Left cardiac atrium (tissue), 4 donors: ENCODE results near the gene SPCS1. TPM values are rescaled to one million over a fixed set of nuclear protein-coding genes. Genes with fewer than 3 reads are reported as not detected.
A peak's percentile ranks its signal among the peaks of the same experiment; 100 is the strongest.
"Not testable (repeated sequence)": the region's sequence is repeated elsewhere in the genome, so short reads cannot be mapped to it uniquely, and the experiment has no call there.

Source experiments
- ATAC-seq, 2 donors: fragments of 200-7000 bp; cut with Tn5 transposase; one replicate each; pipeline ENCODE4 v1.9.1; 2020; ENCODE audit warnings: mild to moderate bottlenecking in 2 of 2, moderate library complexity in 2 of 2
- DNase-seq: peaks from one replicate; pipeline ENCODE4 v3.0.0-alpha.2; 2020
- intact Hi-C, 2 donors: fragments of 100-400 bp; cut with DNase I; formaldehyde crosslinking; loops; one replicate each; pipeline versions ENCODE4 v1.14.1 to v1.15.1; 2022 to 2023
- long read RNA-seq: library from polyadenylated mRNA; unstranded; transcript quantifications from one replicate; pipeline ENCODE4 v2.0.0, GENCODE V29; 2021
- total RNA-seq, 2 donors: library from RNA; stranded (reverse); fragmentation: NEBNext Ultra II Directional; extraction: Animal tissue kit (Norgen Biotek cat#: 25700); gene quantifications; one replicate each; pipeline ENCODE4 v1.2.1, GENCODE V29; 2021
- donor health status: DM: no; HTN: yes; CAD: no.
- donor health status: DM: no; HTN: yes; CAD: no; lungs with severe emphysema.
- donor health status: DM: yes; HTN: yes; CAD: no.
- donor health status: Dilated cardiomyopathy.

Gene SPCS1
- total RNA-seq, result 10 to 100 TPM; 72.1 to 88.1 TPM
- long read RNA-seq, full-length matches to known transcripts, result 41 of 46 reads
- long read RNA-seq, partial matches to known transcripts, result 0 of 46 reads
- long read RNA-seq, other reads (novel, unspliced or antisense), result 5 of 46 reads

DNA sequence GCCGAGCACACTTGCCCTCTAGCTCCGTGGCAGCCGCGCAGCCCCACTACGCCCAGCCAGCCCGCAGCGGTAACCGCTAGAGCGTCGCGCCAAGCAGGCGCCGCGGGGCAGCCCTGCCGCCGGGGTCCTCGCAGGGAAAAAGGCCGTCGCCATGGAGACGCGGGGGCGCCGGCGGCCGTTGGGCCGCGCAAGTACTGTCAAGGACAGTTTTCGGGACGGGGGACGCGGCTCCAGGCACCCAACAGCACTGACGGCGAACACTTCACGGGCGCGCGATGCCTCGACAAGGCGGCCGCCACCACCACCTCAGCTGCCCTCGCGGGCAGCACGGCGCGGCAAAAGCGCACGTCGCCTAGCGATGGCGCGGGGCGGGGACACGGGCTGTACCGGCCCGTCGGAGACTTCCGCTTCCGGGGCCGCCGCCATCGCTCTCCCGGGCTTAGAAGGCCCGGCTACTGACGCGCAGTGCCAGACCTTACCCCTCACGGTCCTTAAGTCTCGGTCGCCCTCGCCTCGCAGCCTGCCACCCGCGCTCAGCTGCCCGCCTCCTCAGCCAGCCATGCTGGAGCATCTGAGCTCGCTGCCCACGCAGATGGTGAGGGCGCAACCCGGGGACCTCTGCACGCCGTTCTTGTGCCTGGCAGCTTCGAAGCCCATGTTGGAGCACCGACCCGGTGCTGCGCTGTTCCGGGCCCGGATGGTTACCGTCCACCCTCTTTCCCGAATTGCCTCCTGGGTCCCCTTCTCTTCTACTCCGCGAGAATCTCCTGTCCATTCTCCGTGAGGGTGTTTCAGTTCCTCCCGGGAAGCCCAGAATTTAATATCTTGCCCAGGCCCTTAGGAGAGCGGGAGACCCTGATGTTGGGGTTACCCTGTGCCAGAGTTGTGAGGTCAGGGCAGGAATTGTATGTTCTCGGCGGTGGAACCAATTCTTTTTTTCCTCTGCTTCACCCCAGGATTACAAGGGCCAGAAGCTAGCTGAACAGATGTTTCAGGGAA, at the start of gene SPCS1, which contains the start of gene GLT8D1:
SPCS1 (plus strand) TSS at position 419 of the 999 bp plus-strand sequence; CDS start at position 560, 141 bp downstream.
GLT8D1 (minus strand) TSS at position 104 of the 999 bp plus-strand sequence. CDS start 5,331 bp downstream, outside the sequence.
- intact Hi-C loops, result loop anchor here in 1 of 2 donors (2.0 kb wide), 1 partner anchor 21 kb away; the partner anchor contains the start of gene PBRM1
- peak; percentile 95 to 97 for ATAC-seq
- DNase-seq, result peak; percentile 92

DNA sequence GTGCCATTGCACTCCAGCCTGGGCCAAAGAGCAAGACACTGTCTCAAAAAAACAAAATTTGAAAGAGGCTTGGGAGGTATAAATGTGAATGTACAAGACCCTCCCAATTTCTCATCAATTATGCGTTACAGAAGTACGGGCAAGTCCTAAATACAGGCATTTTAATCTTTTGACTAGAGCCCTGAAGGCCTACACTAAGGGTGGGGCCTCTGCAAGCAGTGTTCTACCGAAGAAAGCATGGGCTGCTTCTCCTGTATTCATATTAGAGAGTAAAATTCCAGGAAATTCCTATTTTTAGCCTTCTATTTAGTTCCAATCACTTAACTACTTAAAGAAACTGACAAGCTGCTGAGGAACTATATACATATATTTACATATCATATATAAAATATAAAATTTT, 45.9 kb upstream of the SPCS1 start:
- DNase-seq, result no peak
- intact Hi-C loops, result no loop called here
- ATAC-seq, result no peak

DNA sequence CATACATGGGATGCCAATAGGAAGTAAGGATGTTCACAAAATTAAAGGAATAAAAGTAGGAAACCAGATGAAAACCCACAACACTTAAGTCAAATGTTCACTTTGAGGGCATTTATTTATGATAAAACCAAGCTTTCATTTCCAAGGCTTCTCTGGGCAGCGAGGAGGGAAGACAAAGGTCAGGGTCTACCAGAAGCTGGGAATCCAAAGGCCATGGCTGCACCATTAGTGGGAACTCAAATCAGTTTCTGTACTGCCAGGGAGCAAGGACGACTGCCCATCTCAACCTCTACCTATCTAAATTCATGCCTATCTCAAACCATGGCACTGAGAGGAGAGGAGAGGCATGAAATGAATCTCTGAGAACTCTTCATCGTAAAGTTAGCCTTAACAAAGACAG, 42.8 kb upstream of the SPCS1 start:
- DNase-seq (no peak), ATAC-seq (no peak)
- intact Hi-C loops, result no loop called here

DNA sequence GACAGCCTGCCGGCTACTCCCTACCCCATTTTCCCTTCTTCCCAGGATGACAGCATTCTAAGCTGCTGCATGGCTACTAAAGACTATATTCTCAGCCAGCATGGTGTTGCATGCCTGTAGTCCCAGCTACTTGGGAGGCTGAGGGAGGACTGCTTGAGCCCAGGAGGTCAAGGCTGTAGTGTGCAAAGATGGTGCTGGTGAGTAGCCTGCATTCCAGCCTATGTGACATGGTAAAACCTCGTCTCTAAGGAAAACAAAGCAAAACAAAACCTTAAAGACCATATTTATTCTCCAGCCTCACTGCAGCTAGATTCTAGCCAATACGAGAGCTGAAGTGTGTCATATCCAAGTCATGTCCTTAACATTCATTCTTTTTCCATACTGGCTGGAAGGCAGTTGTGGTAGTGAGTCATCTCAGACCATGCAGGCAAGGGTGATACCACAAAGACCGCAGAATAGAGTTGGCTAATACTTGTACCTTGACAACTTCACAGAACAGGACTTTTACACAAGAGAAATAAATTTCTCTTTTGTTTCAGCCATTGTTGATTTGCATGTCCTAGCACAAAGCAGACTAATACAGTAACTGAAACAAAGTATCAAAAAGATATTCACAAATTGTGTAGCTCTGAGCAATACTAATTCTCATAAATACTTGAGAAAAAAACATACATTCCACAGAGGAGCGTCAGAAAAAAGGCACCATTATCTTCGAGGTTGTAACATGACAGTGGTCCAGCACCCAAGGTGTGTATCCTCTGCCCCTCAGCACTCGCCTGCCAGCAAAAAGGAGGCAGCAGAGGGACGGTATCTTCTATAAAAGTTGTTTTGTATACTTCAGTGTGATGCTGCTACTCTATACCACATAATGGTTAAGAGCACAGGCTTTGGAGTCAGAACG, 35.0 kb upstream of the SPCS1 start:
- DNase-seq, result no peak
- peak; percentile 65 to 98 for ATAC-seq
- intact Hi-C loops, result no loop called here

DNA sequence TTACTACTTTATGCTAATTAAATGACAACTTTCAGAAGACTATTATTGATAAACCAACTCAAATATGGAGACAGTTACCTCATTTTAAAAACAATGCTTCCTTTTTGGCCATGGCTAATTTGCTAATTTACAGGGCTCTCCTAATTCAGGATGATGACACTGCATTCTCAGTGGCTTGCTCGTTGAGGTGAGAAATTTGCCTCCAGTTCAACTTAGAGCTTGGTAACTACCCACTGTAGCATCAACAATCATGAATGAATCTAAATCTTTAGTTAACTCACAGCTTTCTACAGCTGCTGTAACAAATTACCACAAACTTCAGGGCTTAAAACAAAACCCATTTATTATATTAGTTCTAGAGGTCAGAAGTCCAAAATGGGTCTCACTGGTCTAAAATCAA, 34.2 kb upstream of the SPCS1 start:
- no peak for DNase-seq
- ATAC-seq, result no peak
- intact Hi-C loops, result no loop called here

DNA sequence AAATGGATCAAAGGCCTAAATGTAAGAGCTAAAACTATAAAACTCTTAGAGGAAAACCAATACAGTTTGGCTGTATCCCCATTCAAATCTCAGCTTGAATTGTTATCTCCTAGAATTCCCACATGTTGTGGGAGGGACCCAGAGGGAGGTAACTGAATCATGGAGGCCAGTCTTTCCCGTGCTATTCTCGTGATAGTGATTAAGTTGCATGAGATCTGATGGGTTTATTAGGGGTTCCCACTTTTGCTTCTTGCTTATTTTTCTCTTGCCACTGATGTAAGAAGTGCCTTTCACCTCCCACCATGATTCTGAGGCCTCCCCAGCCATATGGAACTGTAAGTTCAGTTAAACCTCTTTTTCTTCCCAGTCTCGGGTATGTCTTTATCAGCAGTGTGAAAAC, 29.7 kb upstream of the SPCS1 start:
- ATAC-seq, intact Hi-C loops, DNase-seq: not testable (repeated sequence)

DNA sequence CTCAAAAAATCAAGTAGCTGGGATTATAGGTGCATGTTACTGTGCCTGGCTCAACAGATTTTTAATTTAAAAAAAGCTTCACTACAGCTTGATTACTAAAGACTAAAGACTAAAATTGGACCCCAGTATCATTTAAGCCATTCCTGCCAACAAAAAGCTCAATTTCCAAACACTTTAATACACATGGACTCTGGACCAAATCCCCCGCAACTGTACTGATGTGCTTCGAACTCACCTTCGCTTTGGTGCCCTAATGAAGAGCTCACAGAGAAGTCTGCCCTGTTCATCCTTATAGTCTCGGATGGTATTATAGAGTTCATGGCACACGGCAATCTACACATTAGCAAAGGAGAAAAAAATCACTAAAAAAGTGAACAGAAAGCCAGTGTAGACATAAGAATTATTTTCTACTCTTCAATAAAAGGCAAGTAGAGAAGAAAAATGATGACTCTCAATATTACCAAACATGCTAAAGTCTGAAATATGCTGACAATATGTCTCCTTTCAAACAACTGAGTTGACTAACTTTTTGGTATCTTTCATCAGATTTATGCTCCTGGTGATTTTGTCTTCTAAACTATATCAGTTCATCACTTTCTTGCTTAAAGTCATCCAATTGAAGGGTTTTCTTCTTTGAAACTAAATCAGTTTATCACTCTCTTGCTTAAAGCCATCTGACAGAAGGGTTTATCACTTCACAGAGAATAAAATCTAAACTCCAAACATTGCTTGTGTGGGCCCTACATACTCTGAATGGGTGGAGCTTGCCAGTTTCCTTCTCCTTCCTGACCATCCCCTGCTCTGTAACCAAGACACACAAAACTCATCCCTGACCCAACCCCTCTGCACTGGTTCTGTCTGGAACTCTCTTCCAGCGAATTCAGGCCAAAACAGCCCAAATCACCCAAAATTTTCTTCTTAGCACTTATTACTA, 27.4 kb upstream of the SPCS1 start:
- intact Hi-C loops, result no loop called here
- ATAC-seq, result no peak
- no peak for DNase-seq

DNA sequence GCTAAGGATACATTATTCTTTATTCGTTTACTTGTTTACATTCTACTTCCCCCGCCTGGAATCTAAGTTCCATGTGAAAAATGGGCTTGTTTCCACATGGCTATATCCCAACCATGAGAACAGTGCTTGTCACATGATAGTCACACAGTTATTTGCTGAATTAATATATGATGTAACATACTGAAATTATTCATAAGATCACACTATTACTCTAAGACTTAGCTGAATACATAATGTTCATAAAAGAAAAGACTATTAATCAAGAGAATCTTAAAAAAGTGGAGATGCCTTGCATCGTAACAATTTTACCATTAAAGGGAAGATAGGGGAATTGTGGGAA, 26.7 kb upstream of the SPCS1 start:
- intact Hi-C loops, result no loop called here
- no peak for ATAC-seq
- DNase-seq, result no peak

DNA sequence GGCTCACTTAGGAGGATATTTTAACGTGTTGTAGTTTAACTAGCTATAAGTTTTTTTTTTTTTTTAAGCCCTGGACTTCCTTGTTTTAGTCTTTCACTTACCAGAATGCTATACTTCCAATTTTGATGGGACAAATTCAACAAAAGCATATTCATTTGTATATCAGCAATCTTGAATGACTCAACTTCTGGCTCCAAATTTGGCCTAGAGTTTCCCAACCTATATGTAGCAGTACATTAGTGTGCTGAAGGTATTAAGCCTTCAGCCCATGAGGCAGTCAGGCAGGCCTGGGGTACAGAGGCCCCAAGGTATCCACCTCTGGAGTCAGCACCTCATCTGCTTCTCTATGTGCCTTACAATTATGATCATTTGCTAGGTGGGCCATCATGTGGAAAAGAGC, 26.1 kb upstream of the SPCS1 start:
- no peak for DNase-seq
- intact Hi-C loops, result loop anchor here (10.0 kb wide), 2 partner anchors 205 to 225 kb away; partner anchors contain the start of genes NISCH (in 1 of the 2) and TNNC1 (in 1 of the 2)
- ATAC-seq, result no peak

DNA sequence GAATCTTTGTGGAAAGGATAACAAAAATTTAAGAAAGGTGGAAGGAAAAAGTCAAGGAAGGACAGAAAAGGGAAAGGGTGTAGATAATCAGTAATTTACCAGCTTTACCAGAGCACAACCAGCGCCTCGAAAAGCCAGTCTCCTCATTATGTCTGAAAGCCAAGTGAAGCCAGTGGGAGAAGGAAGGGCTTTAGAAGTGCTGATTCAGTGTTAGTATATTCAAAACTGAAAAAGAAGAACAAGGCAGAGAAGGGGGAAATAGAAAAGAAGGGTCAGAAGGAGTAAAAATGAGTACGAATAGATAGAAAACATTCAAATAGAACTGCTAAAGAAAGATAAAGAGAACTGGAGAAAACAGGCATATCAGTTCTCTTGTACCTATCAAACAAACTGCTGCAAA, 24.3 kb upstream of the SPCS1 start:
- no peak for ATAC-seq
- intact Hi-C loops, result loop anchor here (10.0 kb wide), 2 partner anchors 207 to 227 kb away; partner anchors contain the start of genes NISCH (in 1 of the 2) and TNNC1 (in 1 of the 2)
- no peak for DNase-seq

DNA sequence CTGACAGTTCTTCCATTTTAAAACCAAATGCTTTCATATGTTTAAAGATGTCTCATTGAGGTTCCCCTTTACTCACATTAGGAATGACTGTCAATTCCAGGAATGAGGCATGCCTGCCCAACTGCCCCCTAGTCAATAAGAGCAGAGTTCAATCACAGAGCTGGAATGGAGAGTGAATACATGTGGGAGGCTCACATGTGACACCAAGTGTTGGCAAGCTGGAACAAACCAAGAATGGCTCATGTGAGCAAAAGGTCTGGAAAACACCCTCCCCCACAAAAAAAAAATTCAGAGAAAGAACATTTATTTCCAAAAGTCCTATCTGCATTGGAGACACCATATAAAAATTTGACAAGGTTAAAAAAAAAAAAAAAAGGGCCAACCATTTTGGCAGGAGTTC, 23.9 kb upstream of the SPCS1 start:
- DNase-seq (no peak), ATAC-seq (peak in 1 of 2 donors; percentile 22)
- intact Hi-C loops, result loop anchor here (10.0 kb wide), 2 partner anchors 207 to 227 kb away; partner anchors contain the start of genes NISCH (in 1 of the 2) and TNNC1 (in 1 of the 2)

DNA sequence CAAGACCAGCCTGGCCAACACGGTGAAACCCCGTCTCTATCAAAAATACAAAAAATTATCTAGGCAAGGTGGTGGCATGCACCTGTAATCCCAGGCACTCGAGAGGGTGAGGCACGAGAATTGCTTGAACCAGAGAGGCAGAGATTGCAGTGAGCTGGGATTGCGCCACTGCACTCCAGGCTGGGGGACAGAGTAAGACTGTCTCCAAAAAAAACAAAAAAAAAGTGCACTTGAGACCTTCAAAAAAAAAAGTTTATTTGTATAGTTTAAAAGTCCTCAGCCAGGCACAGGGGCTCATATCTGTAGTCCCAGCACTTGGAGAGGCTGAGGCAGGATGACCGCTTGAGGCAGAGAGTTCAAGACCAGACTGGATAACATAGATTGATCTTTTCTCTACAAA, 22.3 kb upstream of the SPCS1 start:
- intact Hi-C loops, result loop anchor here (2.0 to 10.0 kb wide), 3 partner anchors 21 to 229 kb away; partner anchors contain the start of genes GLT8D1 (in 1 of the 2), NISCH (in 1 of the 2) and TNNC1 (in 1 of the 2)
- ATAC-seq (no peak), DNase-seq (peak; percentile 53)

DNA sequence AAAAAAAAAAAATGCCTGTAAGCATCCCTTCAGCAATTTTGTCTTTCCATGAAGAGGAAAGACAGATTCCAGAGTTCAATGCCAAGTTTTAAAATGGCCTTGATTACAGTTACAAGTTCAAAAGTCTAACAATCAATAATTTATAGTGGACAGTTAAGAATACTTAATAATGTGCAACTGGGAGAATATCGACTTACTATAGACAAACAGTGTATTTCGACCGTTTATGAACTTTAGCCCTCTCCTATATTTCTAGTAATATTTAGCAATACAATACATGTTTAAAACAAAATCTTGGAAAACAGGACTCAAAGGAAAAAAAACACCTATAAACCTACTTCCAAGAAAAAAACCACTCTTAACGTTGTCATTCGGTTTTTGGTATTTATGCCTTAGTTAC, 21.7 kb upstream of the SPCS1 start:
- ATAC-seq, result no peak
- no peak for DNase-seq
- intact Hi-C loops, result loop anchor here (2.0 to 10.0 kb wide), 3 partner anchors 21 to 229 kb away; partner anchors contain the start of genes GLT8D1 (in 1 of the 2), NISCH (in 1 of the 2) and TNNC1 (in 1 of the 2)

DNA sequence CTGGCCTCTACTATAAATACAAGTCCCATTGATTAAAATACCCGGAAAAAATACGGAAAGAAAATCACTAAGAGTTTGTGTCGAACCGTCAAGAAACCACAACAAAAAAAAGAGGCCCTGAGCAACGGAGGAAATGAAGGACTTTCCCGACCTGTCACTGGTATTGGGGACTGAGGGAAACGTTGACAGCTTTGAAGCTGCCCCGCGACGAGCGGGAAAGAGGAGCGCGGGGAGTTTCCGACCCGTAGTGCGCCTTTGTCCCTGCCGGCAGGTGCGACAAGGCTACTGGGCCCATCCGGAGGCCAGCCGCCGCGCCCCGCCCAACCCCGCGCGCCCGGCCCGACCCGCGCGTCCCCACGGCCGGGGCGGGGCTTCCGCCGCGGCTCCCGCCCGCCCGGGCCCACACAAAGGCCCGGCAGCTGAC, 20.6 kb upstream of the SPCS1 start:
- peak; percentile 96 for ATAC-seq
- intact Hi-C loops, result loop anchor here (2.0 to 10.0 kb wide), 3 partner anchors 20 to 230 kb away; partner anchors contain the start of genes GLT8D1 (in 1 of the 2), NISCH (in 1 of the 2) and TNNC1 (in 1 of the 2)
- DNase-seq, result peak; percentile 80

DNA sequence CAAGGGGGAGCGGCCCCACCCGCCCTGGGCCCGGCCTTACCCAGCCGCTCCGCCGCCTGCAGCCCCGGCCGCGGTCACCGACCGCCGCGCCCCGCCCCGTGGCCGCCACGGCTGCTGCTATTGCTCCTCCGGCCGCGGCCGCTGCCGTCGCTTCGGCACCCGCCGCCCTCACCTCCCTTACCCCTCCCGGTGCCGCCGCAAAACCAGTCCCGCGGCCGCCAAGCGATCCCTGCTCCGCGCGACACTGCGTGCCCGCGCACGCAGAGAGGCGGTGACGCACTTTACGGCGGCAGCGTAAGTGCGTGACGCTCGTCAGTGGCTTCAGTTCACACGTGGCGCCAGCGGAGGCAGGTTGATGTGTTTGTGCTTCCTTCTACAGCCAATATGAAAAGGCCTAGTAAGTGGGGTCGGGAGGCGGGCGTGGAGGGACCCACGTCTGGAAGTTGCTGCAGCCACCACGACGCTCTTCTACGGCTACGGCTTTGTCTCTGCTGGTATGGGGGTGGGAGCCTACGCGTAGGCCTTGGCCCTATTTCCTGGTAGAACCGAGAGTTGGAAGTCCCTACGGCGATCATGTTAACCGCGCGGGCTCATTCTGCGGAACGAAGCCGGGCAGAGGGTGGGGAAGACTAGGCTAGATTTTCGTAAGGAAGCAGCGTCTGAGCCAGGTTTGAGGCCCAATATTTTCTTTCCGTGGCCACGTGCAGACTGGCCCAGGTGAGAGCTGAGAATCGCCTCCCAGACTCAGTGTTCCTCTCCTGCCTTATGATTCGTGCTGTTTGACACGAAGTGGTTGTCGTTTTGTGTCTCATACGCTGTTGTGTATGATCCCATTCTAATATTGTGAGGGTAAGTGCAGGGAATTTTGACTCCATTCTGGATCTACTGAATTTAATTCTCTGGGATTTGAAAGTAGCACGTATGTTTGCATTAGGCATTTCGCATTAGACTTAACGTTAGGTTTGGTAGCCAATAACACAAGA, 19.9 kb upstream of the SPCS1 start, which contains the start of the genes GNL3 and PBRM1:
GNL3 (plus strand) TSS at position 324 of the 983 bp plus-strand sequence; CDS start at position 385, 61 bp downstream.
PBRM1 (minus strand) TSS at position 205 of the 983 bp plus-strand sequence.
- ATAC-seq (peak; percentile 91 to 93), DNase-seq (peak; percentile 95)
- intact Hi-C loops, result loop anchor here (2.0 to 10.0 kb wide), 3 partner anchors 19 to 231 kb away; partner anchors contain the start of genes GLT8D1 (in 1 of the 2), NISCH (in 1 of the 2) and TNNC1 (in 1 of the 2)

DNA sequence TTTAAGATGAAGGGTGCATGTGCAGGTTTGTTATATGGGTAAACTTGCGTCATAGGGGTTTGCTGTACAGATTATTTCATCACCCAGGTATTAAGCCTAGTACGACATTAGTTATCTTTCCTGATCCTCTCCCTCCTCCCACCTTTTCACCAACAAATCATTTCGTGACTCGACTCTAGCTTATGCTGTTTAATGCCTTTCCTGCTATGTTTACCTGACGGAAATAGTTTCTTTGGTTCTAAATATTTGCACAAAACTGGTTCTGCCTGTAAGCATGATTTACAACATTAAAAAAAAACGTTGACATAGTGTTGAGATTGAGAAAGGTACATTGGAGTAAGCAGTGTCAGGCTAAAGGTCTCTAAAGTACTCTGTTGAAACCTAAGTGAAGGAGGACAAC, 17.6 kb upstream of the SPCS1 start:
- intact Hi-C loops, result loop anchor here (10.0 kb wide), 2 partner anchors 213 to 233 kb away; partner anchors contain the start of genes NISCH (in 1 of the 2) and TNNC1 (in 1 of the 2)
- DNase-seq (no peak), ATAC-seq (no peak)
